Body of pancreas (tissue), 4 donors: Measurements from ENCODE around the gene LRRN4.

Source experiments
- CTCF ChIP-seq, 7 experiments: fragments of 450-650 bp in 4 of 7; fragments of 200-600 bp in 3 of 7; sonication (generic) in 3 of 7; IDR thresholded peaks; one replicate each; pipeline ENCODE4 v1.5.1; 2016 to 2019; ENCODE audit warnings: antibody characterized with exemption in 7 of 7
- POLR2A ChIP-seq, 3 donors: fragments of 450-650 bp; IDR thresholded peaks; one replicate each; pipeline ENCODE4 v1.6.1; 2016; ENCODE audit warnings: antibody characterized with exemption in 3 of 3, mild to moderate bottlenecking in 2 of 3

- TF ChIP-seq POLR2A (IDR thresholded peaks at IDR 0.05) (no peak), CTCF (IDR thresholded peaks at IDR 0.05) (no peak)
These were observed 49.4 kb upstream of the LRRN4 start for GRCh38 chr20:6103301-6103700.
